Neural crest cell (in vitro differentiated cells): ENCODE data around the gene SKOR1. TPM values are rescaled to one million over a fixed set of nuclear protein-coding genes. Genes with fewer than 3 reads are reported as not detected.

Source experiments
- DNase-seq: peaks from one replicate; pipeline ENCODE4 v3.0.0; 2021; ENCODE audit warnings: low read depth, mixed read lengths, low spot score
- H3K27ac Mint-ChIP-seq: one replicate; pipeline ENCODE4 v1.8.0; 2021; ENCODE audit warnings: mild to moderate bottlenecking, mixed read lengths; ENCODE audit not compliant: unreplicated experiment
- H3K27me3 Mint-ChIP-seq: 2 replicates; pipeline ENCODE4 v1.8.0; 2021; ENCODE audit warnings: low read depth, mild to moderate bottlenecking, mixed read lengths
- H3K36me3 Mint-ChIP-seq: 2 replicates; pipeline ENCODE4 v1.8.0; 2021; ENCODE audit warnings: low read depth, mild to moderate bottlenecking, mixed read lengths
- H3K4me1 Mint-ChIP-seq: 2 replicates; pipeline ENCODE4 v1.8.0; 2021; ENCODE audit warnings: mixed read lengths
- H3K4me3 Mint-ChIP-seq: one replicate; pipeline ENCODE4 v1.8.0; 2021; ENCODE audit warnings: mild to moderate bottlenecking, mixed read lengths
- H3K9me3 Mint-ChIP-seq: 2 replicates; pipeline ENCODE4 v1.8.0; 2021; ENCODE audit warnings: mixed read lengths
- total RNA-seq: library from RNA; stranded (reverse); gene quantifications from 2 replicates; pipeline ENCODE4 v1.2.1, GENCODE V29; 2021
- TF ChIP-seq, protein P1 (sequence below): fragments of 200-600 bp; sonication (generic); conservative IDR thresholded peaks from 2 replicates; pipeline ENCODE4 v1.5.0; 2021; ENCODE audit warnings: antibody characterized with exemption, mild to moderate bottlenecking

Gene SKOR1
- total RNA-seq, 1 donor from 2014 or later, result 0.49 TPM

DNA sequence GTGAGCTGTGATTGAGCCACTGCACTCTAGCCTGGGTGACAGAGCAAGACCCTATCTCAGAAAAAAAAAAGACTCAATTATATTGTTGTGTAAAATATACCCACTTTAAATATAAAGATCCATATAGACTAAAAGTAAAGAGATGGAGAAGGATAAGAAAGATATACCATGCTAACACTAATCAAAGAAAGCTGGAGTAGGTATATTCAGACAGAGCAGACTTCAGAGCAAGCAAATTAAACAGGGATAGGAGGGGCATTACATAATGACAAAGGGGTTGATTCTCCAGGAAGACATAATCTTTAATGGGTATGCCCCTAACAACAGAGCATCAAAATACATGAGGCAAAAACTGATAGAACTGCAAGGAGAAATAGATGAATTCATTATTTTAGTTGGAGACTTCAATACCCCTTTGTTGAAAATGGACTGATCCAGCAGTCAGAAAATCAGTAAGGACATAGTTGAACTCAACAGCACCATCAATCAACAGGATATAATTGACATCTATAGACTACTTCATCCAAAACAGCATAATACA is 45.6 kb downstream of the SKOR1 start:
- Mint-ChIP-seq H3K27me3 (no peaks in the 10 kb centered on the region), H3K4me1 (no peaks in the 10 kb centered on the region), H3K9me3 (peaks cover 15% of the 10 kb centered on the region), H3K4me3 (no peak overlapping the region), H3K36me3 (peaks cover 7% of the 10 kb centered on the region), H3K27ac (no peak overlapping the region)
- no peak for DNase-seq
- TF ChIP-seq, protein P1, sequence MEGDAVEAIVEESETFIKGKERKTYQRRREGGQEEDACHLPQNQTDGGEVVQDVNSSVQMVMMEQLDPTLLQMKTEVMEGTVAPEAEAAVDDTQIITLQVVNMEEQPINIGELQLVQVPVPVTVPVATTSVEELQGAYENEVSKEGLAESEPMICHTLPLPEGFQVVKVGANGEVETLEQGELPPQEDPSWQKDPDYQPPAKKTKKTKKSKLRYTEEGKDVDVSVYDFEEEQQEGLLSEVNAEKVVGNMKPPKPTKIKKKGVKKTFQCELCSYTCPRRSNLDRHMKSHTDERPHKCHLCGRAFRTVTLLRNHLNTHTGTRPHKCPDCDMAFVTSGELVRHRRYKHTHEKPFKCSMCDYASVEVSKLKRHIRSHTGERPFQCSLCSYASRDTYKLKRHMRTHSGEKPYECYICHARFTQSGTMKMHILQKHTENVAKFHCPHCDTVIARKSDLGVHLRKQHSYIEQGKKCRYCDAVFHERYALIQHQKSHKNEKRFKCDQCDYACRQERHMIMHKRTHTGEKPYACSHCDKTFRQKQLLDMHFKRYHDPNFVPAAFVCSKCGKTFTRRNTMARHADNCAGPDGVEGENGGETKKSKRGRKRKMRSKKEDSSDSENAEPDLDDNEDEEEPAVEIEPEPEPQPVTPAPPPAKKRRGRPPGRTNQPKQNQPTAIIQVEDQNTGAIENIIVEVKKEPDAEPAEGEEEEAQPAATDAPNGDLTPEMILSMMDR, result no peak

DNA sequence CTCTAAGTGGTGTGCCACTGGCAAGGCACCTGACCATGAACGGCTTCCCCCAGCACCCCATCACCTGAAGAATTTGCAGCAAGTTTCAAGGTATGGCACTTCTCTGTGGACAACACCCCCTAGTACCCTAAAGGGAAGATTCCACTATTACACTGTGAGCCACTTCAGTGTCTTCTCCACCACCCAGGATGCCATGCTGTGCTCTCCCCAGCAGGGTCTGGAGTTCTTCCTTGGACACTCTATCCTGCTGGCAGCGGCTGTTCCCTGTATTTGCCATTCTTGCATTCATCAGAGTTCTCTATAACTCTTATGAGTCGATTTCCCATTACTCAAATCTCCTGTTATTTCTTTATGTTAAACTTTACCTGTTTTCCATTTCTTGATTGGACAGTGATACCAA is 48.5 kb downstream of the SKOR1 start:
- Mint-ChIP-seq H3K4me1 (peaks cover 3% of the 10 kb centered on the region), H3K27ac (no peak overlapping the region), H3K9me3 (peaks cover 15% of the 10 kb centered on the region), H3K4me3 (no peak overlapping the region), H3K27me3 (no peaks in the 10 kb centered on the region), H3K36me3 (peaks cover 9% of the 10 kb centered on the region)
- TF ChIP-seq, protein P1, result no peak
- no peak for DNase-seq

DNA sequence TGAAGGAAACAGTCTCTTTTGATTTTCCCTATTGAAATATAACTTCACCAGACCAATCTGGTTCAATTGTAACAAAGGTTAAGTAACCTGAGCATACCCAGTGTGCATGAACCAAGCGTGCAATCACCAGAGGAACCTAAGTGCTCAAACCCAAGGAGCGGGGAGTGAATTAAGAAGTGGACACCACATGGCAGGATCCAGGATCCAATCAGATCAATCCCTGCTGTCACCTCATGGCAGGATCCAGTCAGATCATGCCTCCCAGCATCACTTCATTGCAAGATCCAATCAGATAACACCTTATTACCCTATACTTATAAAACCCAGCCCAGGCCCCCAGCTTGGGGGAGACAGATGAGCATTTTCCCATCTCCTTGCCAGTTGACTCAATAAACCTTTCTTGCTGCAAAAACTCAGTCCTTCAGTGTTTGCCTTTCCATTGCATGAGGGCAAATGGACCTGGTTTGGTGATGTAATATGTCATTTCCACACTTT is 53.5 kb downstream of the SKOR1 start:
- TF ChIP-seq, protein P1, result no peak
- Mint-ChIP-seq H3K27ac (no peak overlapping the region), H3K4me1 (peaks cover 19% of the 10 kb centered on the region)

DNA sequence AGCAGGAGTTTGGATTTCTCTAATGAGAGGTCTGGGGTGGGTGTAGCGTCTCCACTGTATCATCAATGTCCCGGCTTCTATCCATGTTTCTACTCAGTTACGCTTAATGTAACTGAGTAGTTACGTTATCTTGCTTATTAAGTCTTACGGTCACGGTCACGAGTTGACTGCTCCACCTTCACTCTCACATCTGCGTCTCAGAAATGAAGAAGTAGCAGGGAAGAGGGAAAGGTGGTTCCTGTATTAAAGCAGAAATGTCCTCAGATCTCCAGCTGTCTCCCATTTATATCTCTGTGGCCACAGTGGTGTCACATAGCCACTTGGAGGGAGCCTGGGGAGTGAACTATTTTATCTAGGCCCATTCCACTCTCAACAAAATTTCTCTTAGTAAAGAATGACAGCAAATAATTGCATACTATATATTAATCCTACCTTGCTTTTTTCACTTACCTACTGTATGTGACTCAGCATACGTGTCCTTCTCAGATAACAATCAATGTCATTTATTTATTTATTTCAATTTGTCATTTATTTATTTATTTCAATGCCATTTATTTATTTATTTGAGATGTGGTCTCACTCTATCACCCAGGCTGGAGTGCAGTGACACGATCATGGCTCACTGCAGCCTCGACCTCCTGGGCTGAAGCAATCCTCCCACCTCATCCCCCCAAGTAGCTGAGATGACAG is 54.3 kb downstream of the SKOR1 start:
- no peaks in the 10 kb centered on the region for H3K9me3 Mint-ChIP-seq

More for the DNA sequence above, 53.5 kb downstream of the SKOR1 start:
- no peaks in the 10 kb centered on the region for H3K9me3 Mint-ChIP-seq
- peaks cover 3% of the 10 kb centered on the region for H3K36me3 Mint-ChIP-seq
- H3K4me3 Mint-ChIP-seq, result no peak overlapping the region
- no peak for DNase-seq
- H3K27me3 Mint-ChIP-seq, result no peaks in the 10 kb centered on the region

DNA sequence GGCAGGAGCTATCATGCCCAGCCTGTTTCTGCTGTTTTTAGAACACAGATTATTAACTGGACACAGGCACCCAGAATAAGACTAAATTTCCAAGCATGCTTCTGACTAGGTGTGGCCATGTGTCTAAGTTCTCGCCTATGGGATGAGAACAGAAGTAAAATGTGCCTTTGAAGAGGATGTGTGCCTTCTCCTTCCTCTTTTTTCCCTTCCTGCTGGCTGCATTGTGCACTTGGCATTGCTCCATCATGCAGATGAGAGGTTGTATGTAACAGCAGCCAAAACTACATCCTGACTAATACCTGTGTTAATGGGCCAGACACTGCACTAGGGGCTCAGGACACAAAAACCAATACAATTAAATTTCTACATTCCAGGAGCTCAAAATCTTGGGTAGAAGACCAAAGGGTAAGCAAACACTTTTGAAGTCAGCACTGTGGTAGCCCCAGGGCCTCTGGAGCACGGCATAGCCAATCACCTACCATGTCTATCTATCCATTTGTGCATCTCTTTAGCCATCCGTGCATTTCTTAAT is 55.4 kb downstream of the SKOR1 start:
- H3K27me3 Mint-ChIP-seq, result no peaks in the 10 kb centered on the region
- H3K9me3 Mint-ChIP-seq, result no peaks in the 10 kb centered on the region
- H3K36me3 Mint-ChIP-seq, result peaks cover 3% of the 10 kb centered on the region
- H3K27ac Mint-ChIP-seq, result no peak overlapping the region
- no peak for DNase-seq
- H3K4me3 Mint-ChIP-seq, result no peak overlapping the region
- TF ChIP-seq, protein P1, result no peak
- H3K4me1 Mint-ChIP-seq, result peaks cover 33% of the 10 kb centered on the region

More for the DNA sequence above, 54.3 kb downstream of the SKOR1 start:
- peaks cover 23% of the 10 kb centered on the region for H3K4me1 Mint-ChIP-seq
- no peak overlapping the region for H3K4me3 Mint-ChIP-seq
- peaks cover 3% of the 10 kb centered on the region for H3K36me3 Mint-ChIP-seq
- H3K27me3 Mint-ChIP-seq, result no peaks in the 10 kb centered on the region
- no peak for DNase-seq
- TF ChIP-seq, protein P1, result no peak
- no peak overlapping the region for H3K27ac Mint-ChIP-seq
